HG03280 (cell line): ENCODE data around the gene ARPC2.
A peak's percentile ranks its signal among the peaks of the same experiment; 100 is the strongest.
"Not testable (repeated sequence)": the region's sequence is repeated elsewhere in the genome, so short reads cannot be mapped to it uniquely, and the experiment has no call there.

Experiments
- ATAC-seq: cut with Tn5 transposase; IDR thresholded peaks from one replicate; pipeline ENCODE4 v1.9.1; 2021; ENCODE audit warnings: mild to moderate bottlenecking, moderate library complexity; ENCODE audit not compliant: unreplicated experiment

ARPC2 gene

DNA sequence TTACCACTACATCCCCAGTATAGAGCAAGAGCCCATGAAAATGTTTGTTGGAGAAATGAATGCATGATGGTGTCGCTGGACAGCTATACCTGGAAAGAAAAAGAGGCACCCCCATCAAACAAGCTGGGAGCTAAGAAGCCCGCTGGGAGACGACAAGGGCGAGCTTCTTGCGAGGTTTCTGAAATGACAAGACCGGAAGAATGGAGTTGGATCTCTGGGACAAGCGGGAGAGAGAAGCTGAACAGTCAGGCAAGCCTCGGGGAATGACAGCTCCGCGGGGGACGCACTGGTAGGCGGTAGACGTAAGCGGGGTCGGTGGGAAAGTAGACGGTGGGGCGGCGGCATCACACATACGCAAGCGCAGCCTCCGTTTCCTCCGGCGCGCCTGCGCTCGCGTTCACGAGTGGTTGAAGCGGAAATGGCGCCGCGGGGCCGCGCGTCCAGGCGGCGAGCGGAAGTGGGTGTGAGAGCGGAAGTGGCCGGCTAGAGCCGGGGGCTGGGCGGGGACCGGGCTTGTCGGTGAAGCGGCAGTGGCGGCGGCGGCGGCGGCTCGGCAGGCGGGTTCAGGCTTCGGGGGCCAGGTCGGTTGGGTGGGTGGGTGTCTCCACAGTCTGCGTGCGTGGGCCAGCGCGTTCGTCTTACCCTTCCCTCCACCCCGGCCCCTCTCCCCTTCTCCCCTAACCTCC is at the start of gene ARPC2:
ARPC2 (plus strand) TSS at position 516 of the 686 bp plus-strand sequence. CDS start 282 bp downstream, outside the sequence.
- peak; percentile 72 for ATAC-seq

DNA sequence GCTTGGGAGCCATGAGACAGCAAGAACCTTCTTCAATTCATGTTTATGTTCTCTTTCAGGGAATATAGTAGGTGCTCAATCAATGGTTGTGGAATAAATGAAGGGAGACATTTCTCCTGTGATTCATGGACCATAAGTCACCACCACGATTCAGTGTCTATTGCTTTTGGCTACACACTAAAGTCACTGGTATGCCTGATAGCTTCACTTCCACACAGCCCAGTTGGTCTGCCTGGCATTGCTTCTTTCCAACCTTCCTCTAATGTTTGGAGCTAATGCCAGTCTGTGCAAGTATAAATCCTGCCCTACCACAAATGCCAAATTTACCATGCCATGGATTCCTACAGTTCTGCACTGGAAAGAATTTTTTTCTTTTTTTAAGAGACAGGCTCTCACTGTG is 49.0 kb upstream of the ARPC2 start:
- no peak for ATAC-seq

DNA sequence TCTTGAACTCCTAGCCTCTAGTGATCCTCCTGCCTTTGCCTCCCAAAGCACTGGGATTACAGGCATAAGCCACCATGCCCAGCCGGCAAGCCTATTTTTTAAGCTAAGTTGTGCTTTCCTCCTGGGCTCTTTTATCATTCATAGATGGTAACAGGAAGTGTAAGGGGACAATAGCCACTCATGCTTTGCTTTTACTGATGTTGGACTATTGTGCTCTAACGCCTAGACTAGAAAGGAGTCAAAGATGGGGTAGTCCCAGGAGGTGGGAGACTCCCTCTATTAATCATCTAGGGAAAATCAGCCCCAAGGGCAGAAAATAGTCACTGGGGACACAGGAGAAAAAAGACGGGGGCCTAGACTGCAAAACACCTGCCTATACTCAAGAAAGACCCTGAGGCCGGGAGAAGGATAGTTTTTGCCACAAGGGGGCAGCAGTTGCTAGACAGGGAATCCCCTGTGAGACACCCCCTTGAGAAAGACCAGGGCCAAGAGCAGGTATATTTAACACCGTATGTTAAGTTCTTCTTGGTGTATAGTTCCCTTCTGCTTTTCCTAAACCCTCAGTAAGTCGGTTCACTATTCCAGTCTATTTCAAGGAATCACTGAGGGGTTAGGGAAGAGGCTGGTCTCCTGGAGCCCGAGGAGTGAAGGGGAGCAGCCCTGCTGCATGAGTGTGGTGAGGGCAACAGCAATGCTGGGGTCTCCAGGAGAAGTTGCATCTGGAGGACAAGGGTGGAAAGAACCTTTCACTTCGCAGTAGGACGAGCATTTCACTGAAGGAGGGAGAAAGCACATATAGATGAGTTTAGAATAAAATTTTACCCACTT is 48.1 kb upstream of the ARPC2 start:
- ATAC-seq, result no peak

DNA sequence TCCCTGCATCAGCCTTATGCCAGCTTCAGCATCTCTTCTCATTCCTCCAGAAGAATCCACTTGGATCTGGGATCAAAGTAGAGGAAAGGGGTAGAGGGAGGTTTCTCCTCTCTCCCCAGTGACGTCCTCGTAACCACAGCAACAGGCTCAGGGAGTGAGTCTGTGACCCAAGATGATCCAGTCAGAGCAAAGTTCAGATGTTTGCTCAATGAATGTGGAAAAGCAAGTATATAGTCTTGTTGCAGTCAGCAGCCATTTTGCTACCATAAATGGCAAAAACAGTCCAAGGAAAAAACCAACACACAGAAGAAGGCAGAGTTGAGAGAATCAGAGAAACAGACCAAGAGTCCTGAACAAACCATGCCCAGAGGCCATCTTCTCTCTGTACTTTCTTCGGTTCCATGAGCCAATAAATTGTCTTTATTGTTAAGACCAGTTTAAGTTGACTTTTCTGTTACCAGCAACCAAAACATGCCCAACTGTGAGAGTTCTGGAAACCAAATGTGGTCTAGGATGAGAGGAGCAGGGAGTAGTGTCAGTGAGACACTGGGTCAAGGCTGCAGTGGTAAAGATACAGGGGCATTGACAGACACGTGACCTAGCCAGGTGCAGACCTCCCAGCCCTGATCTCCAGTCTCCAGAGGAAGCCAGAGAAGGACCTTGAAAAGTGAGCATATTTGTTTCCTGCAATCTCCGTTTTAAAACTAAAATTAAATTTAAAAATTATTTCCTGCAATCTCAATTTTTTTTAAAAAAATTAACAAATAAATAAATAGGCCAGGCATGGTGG is 47.0 kb upstream of the ARPC2 start:
- no peak for ATAC-seq

DNA sequence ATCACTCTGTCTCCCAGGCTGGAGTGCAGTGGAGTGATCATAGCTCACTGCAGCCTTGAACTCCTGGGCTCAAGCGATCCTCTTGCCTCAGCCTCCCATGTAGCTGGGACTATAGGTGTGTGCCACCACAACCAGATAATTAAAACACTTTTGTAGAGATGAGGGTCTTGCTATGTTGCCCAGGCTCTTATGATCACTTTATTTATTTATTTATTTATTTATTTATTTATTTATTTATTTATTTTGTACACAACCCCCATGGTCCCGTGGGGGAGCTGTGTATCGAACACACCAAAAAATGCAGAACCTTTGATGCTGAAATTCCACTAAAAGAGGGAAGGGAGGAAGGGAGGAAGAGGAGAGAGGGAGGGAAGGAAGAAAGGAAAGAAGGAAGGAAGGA is 45.2 kb upstream of the ARPC2 start:
- not testable (repeated sequence) for ATAC-seq

DNA sequence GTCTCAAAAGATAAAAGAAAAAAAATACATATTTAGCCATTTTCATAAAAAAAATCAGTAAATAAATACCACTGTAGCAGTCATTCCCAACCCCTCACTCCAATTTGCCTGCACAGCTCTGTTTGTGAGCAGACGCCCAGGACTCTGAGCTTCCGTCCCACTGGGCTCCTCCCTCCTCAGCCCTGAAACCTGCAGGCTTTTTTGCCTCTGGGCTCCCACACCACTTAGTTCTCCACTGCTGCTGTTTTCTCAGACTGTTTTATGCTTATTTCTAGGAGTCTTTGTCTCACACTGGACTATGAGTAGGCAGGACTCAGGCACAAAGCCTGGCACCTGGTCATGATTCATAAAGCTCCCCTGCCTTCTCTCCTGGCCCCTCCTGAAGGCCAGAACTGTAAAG is 44.1 kb upstream of the ARPC2 start:
- no peak for ATAC-seq

DNA sequence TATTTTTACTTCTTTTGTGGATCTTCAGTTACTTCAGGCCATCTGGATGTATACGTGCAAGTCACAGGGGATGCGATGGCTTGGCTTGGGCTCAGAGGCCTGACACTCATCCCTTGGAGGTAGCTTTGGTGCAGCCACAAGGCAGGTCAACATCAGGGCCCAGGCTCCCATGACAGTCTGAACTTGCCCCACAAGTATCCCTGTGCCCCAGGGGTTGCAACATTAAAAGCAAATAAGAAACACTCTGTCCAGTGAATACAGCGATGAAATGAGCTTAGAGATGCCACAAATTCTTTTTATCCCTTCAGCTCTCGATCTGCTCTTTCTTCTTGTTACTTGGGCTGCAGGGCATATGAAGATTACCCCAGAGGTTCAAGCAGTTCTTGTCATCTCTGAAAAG is 37.2 kb upstream of the ARPC2 start:
- no peak for ATAC-seq

DNA sequence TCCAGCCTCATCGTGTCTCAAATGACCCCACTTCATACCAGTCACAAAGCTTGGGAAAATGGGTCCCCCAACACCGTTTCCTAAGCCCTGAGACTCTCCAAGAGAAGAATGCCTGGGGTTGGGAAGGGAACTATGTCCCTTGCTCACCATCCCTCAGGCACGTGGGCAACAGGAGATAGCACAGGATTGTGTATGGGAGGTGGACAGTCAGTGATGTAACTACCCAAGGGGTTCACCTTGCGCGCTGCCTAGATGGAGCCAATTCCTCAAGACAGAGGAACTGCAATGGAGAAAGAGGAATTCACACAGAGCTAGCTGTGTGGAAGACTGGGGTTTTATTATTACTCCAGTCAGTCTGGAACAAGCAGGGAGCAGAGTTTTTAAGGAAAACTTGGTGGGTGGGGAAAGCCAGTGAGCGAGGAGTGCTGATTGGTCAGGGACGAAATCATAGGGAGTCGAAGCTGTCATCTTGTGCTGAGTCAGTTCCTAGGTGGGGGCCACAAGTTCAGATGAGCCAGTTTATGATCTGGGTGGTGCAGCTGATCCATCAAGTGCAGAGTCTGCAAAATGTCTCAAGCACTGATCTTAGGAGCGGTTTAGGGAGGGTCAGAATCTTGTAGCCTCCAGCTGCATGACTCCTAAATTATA is 36.4 kb upstream of the ARPC2 start:
- ATAC-seq, result no peak

DNA sequence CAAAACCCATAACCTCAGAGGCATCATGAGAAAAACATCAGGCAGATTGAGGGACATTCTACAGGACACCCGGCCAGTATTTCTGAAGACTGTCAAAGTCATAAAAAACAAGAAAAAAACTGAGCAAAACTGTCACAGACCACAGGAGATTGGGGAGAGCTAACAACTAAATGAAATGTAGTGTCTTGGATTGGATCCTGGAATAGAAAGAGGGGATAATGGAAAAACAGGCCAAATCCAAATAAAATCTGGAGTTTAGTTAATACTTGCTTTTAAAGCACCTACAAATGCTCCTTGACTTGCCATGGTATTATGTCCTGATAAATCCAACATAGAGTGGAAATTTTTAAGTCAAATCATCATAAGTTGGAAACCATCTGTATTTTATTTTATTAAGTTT is 32.7 kb upstream of the ARPC2 start:
- ATAC-seq, result no peak

DNA sequence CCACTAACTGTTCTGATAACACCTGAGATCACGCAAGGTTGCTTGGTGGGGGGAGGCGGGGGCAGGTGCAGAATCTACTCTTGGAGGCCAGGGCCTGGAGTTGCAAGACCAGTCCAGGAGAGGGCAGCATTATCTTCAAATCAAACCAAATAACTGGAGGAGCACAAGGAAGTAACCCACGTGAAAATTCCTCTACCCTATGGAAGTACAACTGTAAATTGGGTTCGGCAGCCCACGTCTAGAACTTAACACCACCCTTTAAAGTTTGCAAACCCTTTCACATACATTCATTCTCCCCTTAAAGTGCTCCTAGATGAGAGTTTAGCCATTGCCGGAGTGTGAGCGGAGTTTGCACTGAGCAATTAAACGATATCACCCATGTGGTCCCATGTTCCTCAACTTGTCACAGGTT is 30.6 kb upstream of the ARPC2 start:
- ATAC-seq, result peak; percentile 76

DNA sequence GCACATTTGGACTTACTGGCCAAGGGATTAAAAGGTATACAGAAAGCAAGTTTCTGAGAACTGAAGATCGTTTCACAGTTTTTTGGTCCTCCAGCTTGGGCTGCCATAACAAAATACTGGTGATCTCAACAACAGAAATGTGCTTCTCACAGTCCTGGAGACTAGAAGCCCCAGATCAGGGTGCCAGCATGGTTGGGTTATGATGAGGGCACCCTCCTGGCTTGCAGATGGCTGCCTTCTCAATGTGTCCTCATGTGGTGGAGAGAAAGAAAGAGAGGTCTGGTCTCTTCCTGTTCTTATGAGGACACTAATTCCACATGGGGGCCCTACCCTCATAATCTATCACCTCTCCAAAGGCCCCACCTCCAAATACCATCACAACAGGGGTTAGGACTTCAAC is 30.1 kb upstream of the ARPC2 start:
- no peak for ATAC-seq

DNA sequence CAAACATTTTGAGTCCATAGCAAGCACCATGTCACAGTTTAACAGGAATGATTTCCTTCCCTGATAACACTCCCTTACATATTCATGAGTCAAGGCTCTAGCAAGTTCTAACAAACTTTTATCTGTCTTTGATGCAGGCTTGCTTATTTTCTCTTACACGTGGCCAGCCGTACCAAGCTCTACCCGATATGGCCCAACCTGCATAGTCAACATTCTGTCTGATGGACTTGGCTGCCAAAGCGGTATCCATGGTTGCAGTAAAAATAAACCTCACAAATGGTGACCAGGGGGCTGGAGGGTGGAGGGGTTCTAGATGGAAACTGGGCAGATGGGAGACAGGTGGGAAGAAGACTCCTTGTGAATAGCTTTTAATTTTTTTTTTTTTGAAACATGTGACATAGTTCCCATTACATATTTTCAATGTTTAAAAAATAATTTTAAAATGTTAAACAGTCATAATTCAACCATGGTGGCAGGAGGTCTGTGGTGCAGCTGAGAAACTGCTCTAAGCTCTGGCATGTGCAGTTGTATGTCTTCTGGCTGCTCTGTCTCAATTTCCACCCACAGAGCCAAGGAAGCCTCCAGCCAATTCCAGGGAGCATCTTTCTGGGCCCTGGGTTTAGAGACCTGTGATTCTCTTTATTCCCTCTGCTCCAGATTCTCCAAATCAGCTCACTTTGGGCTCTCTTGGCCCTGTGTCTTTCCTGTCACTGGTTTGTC is 29.5 kb upstream of the ARPC2 start:
- no peak for ATAC-seq

DNA sequence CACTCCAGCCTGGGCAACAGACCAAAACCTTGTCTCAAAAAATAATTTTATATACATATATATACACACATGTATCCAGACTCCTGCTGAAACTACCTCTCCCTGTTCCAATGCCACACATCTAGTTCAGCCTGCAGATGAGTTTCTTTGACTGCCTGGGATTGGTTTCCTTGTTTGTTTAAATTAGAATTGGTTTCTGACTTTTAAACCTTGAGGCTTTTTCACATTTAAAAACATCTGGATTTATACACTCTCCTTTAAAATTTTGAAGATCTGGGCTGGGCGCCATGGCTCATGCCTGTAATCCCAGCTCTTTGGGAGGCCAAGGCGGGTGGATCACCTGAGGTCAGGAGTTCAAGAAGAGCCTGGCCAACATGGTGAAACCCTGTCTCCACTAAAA is 28.5 kb upstream of the ARPC2 start:
- ATAC-seq, result no peak

DNA sequence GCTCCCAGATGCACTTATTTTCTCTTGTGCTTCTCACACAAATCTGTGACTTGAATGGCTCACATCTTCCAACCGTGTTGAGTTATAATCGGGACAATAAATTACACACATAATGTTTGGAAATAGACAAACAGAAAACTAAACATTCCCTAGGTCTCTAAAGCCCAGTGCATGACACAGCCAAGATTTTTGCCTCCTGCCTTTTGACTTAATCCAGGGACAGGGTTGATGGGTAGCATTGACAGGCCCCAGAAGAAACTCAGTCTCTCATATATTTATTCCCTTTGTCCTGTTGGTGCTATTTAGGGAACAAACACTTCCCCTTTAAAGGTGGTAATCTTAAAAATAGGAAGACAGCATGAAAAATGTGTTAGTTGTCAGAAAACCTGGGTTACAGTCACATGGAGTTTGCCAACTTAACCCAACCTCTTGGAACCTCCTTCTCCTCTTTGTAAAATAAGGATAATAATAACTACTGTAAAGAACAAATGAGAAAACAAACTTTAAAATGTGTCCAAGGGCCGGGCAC is 24.0 kb upstream of the ARPC2 start:
- no peak for ATAC-seq

DNA sequence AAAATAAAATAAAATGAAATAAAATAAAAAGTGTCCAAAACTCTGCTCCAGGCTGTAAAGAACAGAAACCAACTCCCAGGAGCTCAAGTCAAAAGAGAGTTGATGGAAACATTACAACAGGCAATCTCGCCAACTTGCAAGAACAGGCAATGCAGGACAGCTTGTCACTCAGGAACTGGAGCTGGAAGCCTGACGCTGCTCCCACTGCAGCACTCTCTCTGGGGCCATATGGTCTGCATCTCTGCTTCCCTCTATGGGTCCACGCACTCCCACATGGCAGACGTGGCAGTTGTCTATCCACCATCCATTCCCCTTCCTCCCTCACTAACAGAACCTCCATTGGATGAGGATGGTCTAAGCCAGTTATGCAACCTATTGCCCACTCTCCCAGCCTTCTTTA is 23.3 kb upstream of the ARPC2 start:
- no peak for ATAC-seq

DNA sequence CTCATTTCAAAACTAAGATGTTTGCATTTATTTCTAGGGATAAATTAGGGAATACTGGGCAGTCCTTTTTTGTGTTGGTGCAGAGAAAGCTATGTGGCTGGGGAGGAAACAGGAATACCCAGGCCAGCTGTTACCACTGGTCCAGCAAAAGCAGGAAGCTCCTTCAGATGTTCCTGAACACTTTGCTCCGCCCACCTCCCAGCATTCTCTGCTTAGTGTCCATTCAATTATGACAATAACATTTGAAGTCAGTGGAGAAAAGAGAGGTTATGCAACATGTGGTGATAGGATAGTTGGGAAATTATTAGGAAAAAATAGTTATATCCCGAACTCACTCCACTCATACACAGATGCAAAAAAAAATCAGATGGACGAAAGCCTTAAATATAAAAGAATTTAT is 22.1 kb upstream of the ARPC2 start:
- ATAC-seq, result no peak

DNA sequence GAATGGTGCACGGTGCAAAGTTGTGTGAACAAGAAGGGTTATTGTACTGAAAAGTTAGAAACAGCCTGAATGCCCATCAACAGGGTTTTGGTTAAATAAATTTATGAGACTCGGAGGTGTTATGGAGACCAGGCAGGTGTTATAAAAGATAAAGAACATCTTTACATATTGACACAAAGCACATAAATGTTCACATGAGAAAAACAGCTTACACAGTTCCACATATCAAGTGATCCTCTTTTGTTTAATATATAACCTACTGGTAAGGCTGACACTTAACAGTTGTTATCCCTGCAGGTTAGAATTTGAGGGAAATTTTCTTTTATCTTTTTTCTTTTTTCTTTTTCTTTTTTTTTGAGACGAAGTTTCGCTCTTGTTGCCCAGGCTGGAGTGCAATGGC is 20.0 kb upstream of the ARPC2 start:
- no peak for ATAC-seq

DNA sequence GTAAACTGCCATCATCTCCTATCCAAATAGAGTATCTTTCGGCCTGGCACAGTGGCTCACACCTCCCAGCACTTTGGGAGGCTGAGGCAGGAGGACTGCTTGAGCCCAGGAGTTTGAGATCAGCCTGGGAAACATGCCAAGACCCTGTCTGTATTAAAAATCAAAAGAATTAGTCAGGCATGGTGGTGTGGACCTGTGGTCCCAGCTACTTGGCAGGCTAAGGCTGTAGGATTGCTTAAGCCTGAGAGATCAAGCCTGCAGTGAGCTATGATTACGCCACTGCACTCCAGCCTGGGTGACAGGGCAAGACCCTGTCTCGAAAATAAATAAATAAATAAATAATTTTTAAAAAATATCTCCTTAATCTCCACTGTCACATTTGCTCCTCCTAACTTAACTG is 14.7 kb upstream of the ARPC2 start:
- ATAC-seq, result no peak

DNA sequence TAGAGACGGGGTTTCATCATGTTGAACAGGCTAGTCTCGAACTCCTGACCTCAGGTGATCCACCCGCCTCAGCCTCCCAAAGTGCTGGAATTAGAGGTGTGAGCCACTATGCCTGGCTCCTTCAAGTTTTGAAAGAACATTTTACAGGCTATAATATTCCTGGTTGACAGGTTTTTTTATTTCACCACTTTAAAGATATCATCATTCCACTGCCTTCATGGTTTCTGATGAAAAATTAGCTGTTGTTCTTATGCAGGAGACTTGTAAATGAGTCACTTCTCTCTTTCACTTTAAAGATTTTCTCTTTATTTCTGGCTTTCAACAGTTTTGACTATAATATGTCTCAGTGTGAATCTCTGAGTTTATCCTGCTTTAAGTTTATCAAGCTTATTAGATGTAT is 7.9 kb upstream of the ARPC2 start:
- ATAC-seq, result no peak

DNA sequence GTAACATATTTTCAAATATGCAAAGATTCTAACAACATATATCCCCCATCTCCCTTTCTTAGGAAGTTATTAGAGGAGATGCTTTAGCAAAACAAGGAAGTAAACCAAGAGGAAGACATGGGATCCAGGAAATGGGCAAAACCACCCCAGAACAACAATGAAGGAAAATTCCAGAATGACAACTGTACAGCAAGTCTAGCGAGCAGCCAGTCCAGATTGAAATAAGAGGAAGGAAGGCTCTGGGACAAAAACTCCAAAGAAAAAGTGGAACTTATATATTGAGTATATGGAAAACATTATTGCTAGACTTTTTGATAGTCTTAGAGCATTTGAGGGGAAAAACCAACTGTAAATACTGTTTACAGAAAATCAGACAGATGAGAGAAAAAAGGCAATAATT is 2.9 kb upstream of the ARPC2 start:
- ATAC-seq, result no peak
